Activated B cell treated with CpG ODN at 0.5 μM for 24 hours (primary cell): ENCODE data around the gene KCNQ1. TPM values are rescaled to one million over a fixed set of nuclear protein-coding genes. Genes with fewer than 3 reads are reported as not detected.

ENCODE experiments used
- ATAC-seq: fragments of 200-7000 bp; cut with Tn5 transposase; one replicate; pipeline ENCODE4 v1.10.0; 2021; ENCODE audit warnings: low read depth, mild to moderate bottlenecking, moderate library complexity
- CTCF ChIA-PET: fragments of 350-600 bp; sonication (Branson Sonifier 250); formaldehyde crosslinking; loops from one replicate; lab custom pipeline; 2021; ENCODE audit warnings: antibody characterized with exemption; lab: Charles Lee
- POLR2A ChIA-PET: fragments of 350-600 bp; sonication (Branson Sonifier 250); formaldehyde crosslinking; loops from one replicate; lab custom pipeline; 2021; ENCODE audit warnings: antibody characterized with exemption; lab: Charles Lee
- DNase-seq: peaks from one replicate; pipeline ENCODE4 v3.0.0; 2022
- H3K27ac Mint-ChIP-seq: one replicate; pipeline ENCODE4 v1.8.0; 2020; ENCODE audit warnings: mixed read lengths
- H3K27me3 Mint-ChIP-seq: one replicate; pipeline ENCODE4 v1.8.0; 2021; ENCODE audit warnings: mixed read lengths
- H3K36me3 Mint-ChIP-seq: one replicate; pipeline ENCODE4 v1.8.0; 2021; ENCODE audit warnings: low read depth, mixed read lengths
- H3K4me1 Mint-ChIP-seq: one replicate; pipeline ENCODE4 v1.8.0; 2021; ENCODE audit warnings: mixed read lengths
- H3K4me3 Mint-ChIP-seq: one replicate; pipeline ENCODE4 v1.8.0; 2020; ENCODE audit warnings: mild to moderate bottlenecking, mixed read lengths
- H3K9me3 Mint-ChIP-seq: one replicate; pipeline ENCODE4 v1.8.0; 2020; ENCODE audit warnings: mixed read lengths
- CTCF ChIP-seq: fragments of 200-600 bp; IDR thresholded peaks from one replicate; pipeline ENCODE4 v1.8.0; 2022; ENCODE audit warnings: antibody characterized with exemption, mild to moderate bottlenecking
- intact Hi-C: fragments of 100-400 bp; cut with micrococcal nuclease; formaldehyde crosslinking; loops from one replicate; pipeline ENCODE4 v1.15.1; 2024
- total RNA-seq: library from RNA; stranded (reverse); gene quantifications from 2 replicates; pipeline ENCODE4 v1.2.3, GENCODE V29; 2022

The KCNQ1 gene
- total RNA-seq, 1 donor from 2014 or later, result 6.5 TPM

GRCh38 chr11:2818503-2818902, 373.7 kb downstream of the KCNQ1 start:
- intact Hi-C loops, result no loop called here
- DNase-seq, result no peak
- TF ChIP-seq CTCF, result no peak
- Mint-ChIP-seq H3K27ac (no peak overlapping the region), H3K9me3 (peaks cover 28% of the 10 kb centered on the region), H3K4me1 (no peaks in the 10 kb centered on the region), H3K4me3 (no peak overlapping the region), H3K27me3 (no peaks in the 10 kb centered on the region), H3K36me3 (peaks cover 43% of the 10 kb centered on the region)
- no peak for ATAC-seq
- ChIA-PET CTCF (no interaction called here), POLR2A (no interaction called here)

GRCh38 chr11:2819316-2819715, 374.5 kb downstream of the KCNQ1 start:
- Mint-ChIP-seq H3K4me1 (no peaks in the 10 kb centered on the region), H3K27ac (no peak overlapping the region), H3K36me3 (peaks cover 43% of the 10 kb centered on the region), H3K9me3 (peaks cover 28% of the 10 kb centered on the region), H3K4me3 (no peak overlapping the region), H3K27me3 (no peaks in the 10 kb centered on the region)
- intact Hi-C loops, result no loop called here
- DNase-seq, result no peak
- ChIA-PET POLR2A (no interaction called here), CTCF (no interaction called here)
- no peak for ATAC-seq
- TF ChIP-seq CTCF, result no peak

GRCh38 chr11:2820976-2821375, 376.2 kb downstream of the KCNQ1 start:
- no peak overlapping the region for H3K27ac Mint-ChIP-seq
- ATAC-seq (no peak), DNase-seq (no peak)
- H3K4me1 Mint-ChIP-seq, result no peaks in the 10 kb centered on the region
- CTCF ChIA-PET, result no interaction called here
- no peak for TF ChIP-seq CTCF
- peaks cover 39% of the 10 kb centered on the region for H3K36me3 Mint-ChIP-seq
- no peaks in the 10 kb centered on the region for H3K27me3 Mint-ChIP-seq
- H3K9me3 Mint-ChIP-seq, result peaks cover 26% of the 10 kb centered on the region
- H3K4me3 Mint-ChIP-seq, result no peak overlapping the region
- POLR2A ChIA-PET, result no interaction called here
- intact Hi-C loops, result no loop called here

- H3K9me3 Mint-ChIP-seq, result peaks cover 25% of the 10 kb centered on the region
- intact Hi-C loops, result no loop called here
- H3K36me3 Mint-ChIP-seq, result peaks cover 34% of the 10 kb centered on the region
Observed at GRCh38 chr11:2821891-2822290, 377.1 kb downstream of the KCNQ1 start.

GRCh38 chr11:2824851-2825250, 380.0 kb downstream of the KCNQ1 start:
- H3K4me1 Mint-ChIP-seq, result no peaks in the 10 kb centered on the region
- ATAC-seq, result no peak
- no peak overlapping the region for H3K4me3 Mint-ChIP-seq
- no peak overlapping the region for H3K27ac Mint-ChIP-seq
- peaks cover 36% of the 10 kb centered on the region for H3K9me3 Mint-ChIP-seq
- no peak for TF ChIP-seq CTCF
- no peaks in the 10 kb centered on the region for H3K27me3 Mint-ChIP-seq
- POLR2A ChIA-PET, result no interaction called here
- CTCF ChIA-PET, result no interaction called here
- no peak for DNase-seq
- peaks cover 32% of the 10 kb centered on the region for H3K36me3 Mint-ChIP-seq
- intact Hi-C loops, result no loop called here

More at GRCh38 chr11:2821891-2822290, 377.1 kb downstream of the KCNQ1 start:
- Mint-ChIP-seq H3K4me1 (no peaks in the 10 kb centered on the region), H3K4me3 (no peak overlapping the region), H3K27me3 (no peaks in the 10 kb centered on the region), H3K27ac (no peak overlapping the region)
- DNase-seq, result no peak
- ChIA-PET POLR2A (no interaction called here), CTCF (no interaction called here)
- ATAC-seq, result no peak
- no peak for TF ChIP-seq CTCF
